HUDEP-2 (cell line): ENCODE measurements around the gene IQCF5.
"Not testable (repeated sequence)": the region's sequence is repeated elsewhere in the genome, so short reads cannot be mapped to it uniquely, and the experiment has no call there.

Source experiments
- DNase-seq, 76 experiments: peaks; one replicate each; lab custom pipeline; 2025; ENCODE audit not compliant: unreplicated experiment in 76 of 76; lab: John Stamatoyannopoulos, UW

The IQCF5 gene

GRCh38 chr3:51873253-51873766 lies 2.1 kb downstream of the IQCF5 start:
- DNase-seq, result no peak

GRCh38 chr3:51869304-51869703 lies 6.1 kb downstream of the IQCF5 start:
- DNase-seq, result no peak

GRCh38 chr3:51868896-51869295 lies 6.5 kb downstream of the IQCF5 start:
- DNase-seq, result not testable (repeated sequence)

- no peak for DNase-seq
Measured at GRCh38 chr3:51862886-51863285, 12.5 kb downstream of the IQCF5 start.

GRCh38 chr3:51860703-51861665 lies 14.4 kb downstream of the IQCF5 start, which contains the start of gene IQCF2:
Gene IQCF2, plus strand, starts transcription at chr3:51861615. Its CDS starts 52 bp downstream, at chr3:51861667.
- DNase-seq, result no peak

- not testable (repeated sequence) for DNase-seq
Measured at GRCh38 chr3:51855411-51855810, 20.0 kb downstream of the IQCF5 start.

GRCh38 chr3:51845129-51845528 lies 30.3 kb downstream of the IQCF5 start:
- no peak for DNase-seq

- no peak for DNase-seq
Measured at GRCh38 chr3:51836606-51837005, 38.8 kb downstream of the IQCF5 start.

- DNase-seq, result no peak
Measured at GRCh38 chr3:51830836-51831385, 44.5 kb downstream of the IQCF5 start.

- DNase-seq, result no peak
Measured at GRCh38 chr3:51830345-51830744, 45.1 kb downstream of the IQCF5 start.

GRCh38 chr3:51828297-51828696 lies 47.1 kb downstream of the IQCF5 start:
- DNase-seq, result no peak
